ENCODE results near the gene TRAK2.

DNA sequence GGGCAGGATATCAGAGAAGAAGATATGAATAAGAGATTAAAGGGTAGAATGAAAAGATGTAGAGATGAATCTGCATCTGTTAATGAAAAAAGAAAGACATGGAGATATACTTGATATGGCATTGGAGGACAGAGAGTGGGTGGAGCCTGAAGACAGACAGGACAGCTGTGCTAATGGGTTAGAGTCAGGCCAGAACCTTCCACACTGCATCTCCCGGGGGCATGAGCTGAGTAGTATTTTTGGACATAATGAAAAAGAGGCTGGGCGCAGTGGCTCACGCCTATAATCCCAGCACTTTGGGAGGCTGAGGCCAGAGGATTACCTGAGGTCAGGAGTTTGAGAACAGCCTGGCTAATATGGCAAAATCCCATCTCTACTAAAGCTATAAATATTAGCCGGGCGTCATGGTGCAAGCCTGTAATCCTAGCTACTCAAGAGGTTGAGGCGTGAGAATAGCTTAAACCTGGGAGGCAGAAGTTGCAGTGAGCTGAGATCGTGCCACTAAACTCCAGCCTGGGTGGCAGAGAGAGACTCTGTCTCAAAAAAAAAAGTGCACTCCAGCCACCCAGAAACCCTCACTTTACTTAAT lies 105.5 kb downstream of the TRAK2 start:
- TF ChIP-seq POLR2AphosphoS5 (IDR thresholded peaks at IDR 0.05; ENCODE audit: insufficient read depth, low read depth, low read length) (no peak), MYC (IDR thresholded peaks at IDR 0.05; ENCODE audit: low read depth, low read length) (no peak), CTCF (IDR thresholded peaks at IDR 0.05; ENCODE audit: extremely low read depth in 1 of 2, insufficient read depth in 1 of 2, low read depth in 1 of 2, low read length in 2 of 2) (no peak), EZH2 (IDR thresholded peaks at IDR 0.05; ENCODE audit: borderline replicate concordance, low read depth, low read length, severe bottlenecking) (no peak)

All from endothelial cell of umbilical vein (primary cell).